ENCODE measurements around the gene GUCY2D. TPM values are rescaled to one million over a fixed set of nuclear protein-coding genes. Genes with fewer than 3 reads are reported as not detected.
"Not testable (repeated sequence)": the region's sequence is repeated elsewhere in the genome, so short reads cannot be mapped to it uniquely, and the experiment has no call there.

Gene GUCY2D
- under 0.01 TPM in 1 of 2 replicates, not detected in the other for total RNA-seq

- no peak for DNase-seq (ENCODE audit: low read depth)
These were observed at the start of gene GUCY2D for GRCh38 chr17:8001976-8002720. Gene GUCY2D (plus strand): TSS chr17:8002615. CDS start chr17:8003048, 433 bp downstream.

GRCh38 chr17:7953266-7953665 lies 49.1 kb upstream of the GUCY2D start:
- H3K4me3 ChIP-seq (ENCODE audit: low read depth, low read length); DNase-seq (ENCODE audit: low read depth): not testable (repeated sequence)

More at GRCh38 chr17:8001976-8002720, at the start of gene GUCY2D:
- no peak within 1 kb of the TSS for H3K4me3 ChIP-seq (ENCODE audit: low read depth, low read length)
- TF ChIP-seq CTCF (IDR thresholded peaks at IDR 0.05; ENCODE audit: insufficient read depth, low read depth, low read length) = no peak

- no peak for TF ChIP-seq CTCF (IDR thresholded peaks at IDR 0.05; ENCODE audit: insufficient read depth, low read depth, low read length)
- DNase-seq (ENCODE audit: low read depth) = peak; percentile 45
- H3K4me3 ChIP-seq (ENCODE audit: low read depth, low read length) = no peak overlapping the region
These were observed 46.8 kb upstream of the GUCY2D start for GRCh38 chr17:7955414-7956227.

- DNase-seq (ENCODE audit: low read depth) = peak; percentile 81
- no peak for TF ChIP-seq CTCF (IDR thresholded peaks at IDR 0.05; ENCODE audit: insufficient read depth, low read depth, low read length)
- no peak overlapping the region for H3K4me3 ChIP-seq (ENCODE audit: low read depth, low read length)
These were observed 46.0 kb upstream of the GUCY2D start for GRCh38 chr17:7956228-7956965.

GRCh38 chr17:7959503-7960253 lies 42.7 kb upstream of the GUCY2D start:
- DNase-seq (ENCODE audit: low read depth) = peak; percentile 79
- no peak overlapping the region for H3K4me3 ChIP-seq (ENCODE audit: low read depth, low read length)
- no peak for TF ChIP-seq CTCF (IDR thresholded peaks at IDR 0.05; ENCODE audit: insufficient read depth, low read depth, low read length)

- peak; percentile 30 for DNase-seq (ENCODE audit: low read depth)
- no peak for TF ChIP-seq CTCF (IDR thresholded peaks at IDR 0.05; ENCODE audit: insufficient read depth, low read depth, low read length)
These were observed 41.0 kb upstream of the GUCY2D start for GRCh38 chr17:7961421-7961820.

More at GRCh38 chr17:7961421-7961820, 41.0 kb upstream of the GUCY2D start:
- no peak overlapping the region for H3K4me3 ChIP-seq (ENCODE audit: low read depth, low read length)
